Neural progenitor cell (in vitro differentiated cells): ENCODE measurements around the gene CHRNA10. TPM values are rescaled to one million over a fixed set of nuclear protein-coding genes. Genes with fewer than 3 reads are reported as not detected.

Experiments
- DNase-seq: peaks from one replicate; pipeline ENCODE4 v3.0.0-alpha.2; 2016; ENCODE audit warnings: low spot score
- H2AFZ ChIP-seq: fragments of 200-600 bp; sonication (generic); replicated peaks from 2 replicates; pipeline ENCODE4 v1.6.1; 2016; ENCODE audit warnings: antibody characterized with exemption
- H3F3A ChIP-seq: fragments of 200-600 bp; sonication (generic); 2 replicates; pipeline ENCODE4 v1.6.1; 2016; ENCODE audit warnings: antibody characterized with exemption, low read depth
- H3K27ac ChIP-seq: fragments of 200-600 bp; sonication (generic); 2 replicates; pipeline ENCODE4 v1.5.1; 2016; ENCODE audit warnings: mild to moderate bottlenecking
- H3K27me3 ChIP-seq: fragments of 200-600 bp; sonication (generic); 2 replicates; pipeline ENCODE4 v1.6.1; 2016; ENCODE audit warnings: mild to moderate bottlenecking, moderate library complexity
- H3K36me3 ChIP-seq: fragments of 200-600 bp; sonication (generic); 2 replicates; pipeline ENCODE4 v1.5.1; 2016
- H3K4me1 ChIP-seq: fragments of 200-600 bp; sonication (generic); 2 replicates; pipeline ENCODE4 v1.6.1; 2016; ENCODE audit warnings: mixed run types
- H3K4me2 ChIP-seq: fragments of 200-600 bp; sonication (generic); 2 replicates; pipeline ENCODE4 v1.6.1; 2016
- H3K4me3 ChIP-seq: fragments of 200-600 bp; sonication (generic); 2 replicates; pipeline ENCODE4 v1.5.1; 2016
- H3K79me2 ChIP-seq: fragments of 200-600 bp; sonication (generic); 2 replicates; pipeline ENCODE4 v1.6.1; 2016; ENCODE audit warnings: low read depth
- H3K9ac ChIP-seq: fragments of 200-600 bp; sonication (generic); 2 replicates; pipeline ENCODE4 v1.6.1; 2016
- H3K9me3 ChIP-seq: fragments of 200-600 bp; sonication (generic); 2 replicates; pipeline ENCODE4 v1.5.1; 2016; ENCODE audit warnings: low read depth
- H4K20me1 ChIP-seq: fragments of 200-600 bp; sonication (generic); 2 replicates; pipeline ENCODE4 v1.6.1; 2016; ENCODE audit warnings: low read depth
- H3K27ac Mint-ChIP-seq: 3 replicates; pipeline ENCODE4 v1.8.0; 2021; ENCODE audit warnings: mixed read lengths
- H3K27me3 Mint-ChIP-seq: 2 replicates; pipeline ENCODE4 v1.8.0; 2022; ENCODE audit warnings: low read depth, mild to moderate bottlenecking, inconsistent platforms, moderate library complexity, mixed read lengths; ENCODE audit not compliant: insufficient read depth
- H3K36me3 Mint-ChIP-seq: 3 replicates; pipeline ENCODE4 v1.8.0; 2021; ENCODE audit warnings: mixed read lengths
- H3K4me1 Mint-ChIP-seq: 3 replicates; pipeline ENCODE4 v1.8.0; 2021; ENCODE audit warnings: mixed read lengths
- H3K4me3 Mint-ChIP-seq: 3 replicates; pipeline ENCODE4 v1.8.0; 2021; ENCODE audit warnings: mild to moderate bottlenecking, moderate library complexity, mixed read lengths
- H3K9me3 Mint-ChIP-seq: 3 replicates; pipeline ENCODE4 v1.8.0; 2020; ENCODE audit warnings: mixed read lengths
- CTCF ChIP-seq: fragments of 200-600 bp; sonication (generic); IDR thresholded peaks from 2 replicates; pipeline ENCODE4 v1.5.1; 2017; ENCODE audit warnings: antibody characterized with exemption, mild to moderate bottlenecking
- EZH2 ChIP-seq: fragments of 200-600 bp; sonication (generic); IDR thresholded peaks from 2 replicates; pipeline ENCODE4 v1.6.1; 2017; ENCODE audit warnings: antibody characterized with exemption, mild to moderate bottlenecking, moderate library complexity
- EZH2phosphoT487 ChIP-seq: fragments of 200-600 bp; sonication (generic); IDR thresholded peaks from 2 replicates; pipeline ENCODE4 v1.6.1; 2017; ENCODE audit warnings: antibody characterized with exemption
- total RNA-seq: library from RNA; depleted of rRNA; stranded (reverse); fragments of >200 nt; gene quantifications from 2 replicates; pipeline ENCODE4 v1.2.3, GENCODE V29; 2015; ENCODE audit warnings: low replicate concordance

CHRNA10 gene
- total RNA-seq, 1 donor from 2014 or later: 0.21 TPM

GRCh38 chr11:3664032-3664630, 7.1 kb downstream of the CHRNA10 start:
- Histone ChIP-seq H3K79me2 (no peaks in the 10 kb centered on the region), H4K20me1 (no peaks in the 10 kb centered on the region), H3K36me3 (no peaks in the 10 kb centered on the region), H3K4me1 (no peaks in the 10 kb centered on the region), H3K4me3 (no peak overlapping the region), H3K27me3 (no peaks in the 10 kb centered on the region), H3K4me2 (no peak overlapping the region), H3K9ac (no peak overlapping the region), H3K9me3 (no peaks in the 10 kb centered on the region), H3K27ac (no peak overlapping the region), H2AFZ (no peak overlapping the region), H3F3A (no peaks in the 10 kb centered on the region)
- Mint-ChIP-seq H3K27ac (peak overlapping the region; percentile 44), H3K4me1 (no peaks in the 10 kb centered on the region), H3K4me3 (no peak overlapping the region), H3K27me3 (peaks cover 12% of the 10 kb centered on the region), H3K9me3 (no peaks in the 10 kb centered on the region), H3K36me3 (peaks cover 25% of the 10 kb centered on the region)
- DNase-seq: no peak
- TF ChIP-seq CTCF (no peak), EZH2 (no peak), EZH2phosphoT487 (no peak)

GRCh38 chr11:3662856-3663255, 8.3 kb downstream of the CHRNA10 start:
- H3K36me3 ChIP-seq: no peaks in the 10 kb centered on the region
- H3K27ac Mint-ChIP-seq: no peak overlapping the region
- TF ChIP-seq EZH2: no peak
- no peak for TF ChIP-seq EZH2phosphoT487
- TF ChIP-seq CTCF: no peak
- no peaks in the 10 kb centered on the region for H3K79me2 ChIP-seq
- H3K4me1 Mint-ChIP-seq: no peaks in the 10 kb centered on the region
- H3K4me3 Mint-ChIP-seq: no peak overlapping the region
- H3K4me3 ChIP-seq: no peak overlapping the region
- DNase-seq: no peak
- peaks cover 10% of the 10 kb centered on the region for H3K27me3 Mint-ChIP-seq
- H3K27ac ChIP-seq: no peak overlapping the region
- H3K36me3 Mint-ChIP-seq: peaks cover 21% of the 10 kb centered on the region
- H4K20me1 ChIP-seq: no peaks in the 10 kb centered on the region
- H3K4me2 ChIP-seq: no peak overlapping the region
- H3K9me3 Mint-ChIP-seq: no peaks in the 10 kb centered on the region
- no peaks in the 10 kb centered on the region for H3K9me3 ChIP-seq
- no peak overlapping the region for H3K9ac ChIP-seq
- H3K27me3 ChIP-seq: no peaks in the 10 kb centered on the region
- H3K4me1 ChIP-seq: no peaks in the 10 kb centered on the region
- no peak overlapping the region for H2AFZ ChIP-seq
- no peaks in the 10 kb centered on the region for H3F3A ChIP-seq

- Mint-ChIP-seq H3K4me1 (no peaks in the 10 kb centered on the region), H3K27me3 (peaks cover 10% of the 10 kb centered on the region), H3K27ac (no peak overlapping the region), H3K9me3 (no peaks in the 10 kb centered on the region), H3K4me3 (peak overlapping the region; percentile 3), H3K36me3 (peaks cover 19% of the 10 kb centered on the region)
- Histone ChIP-seq H3K4me1 (no peaks in the 10 kb centered on the region), H4K20me1 (no peaks in the 10 kb centered on the region), H3K4me3 (no peak overlapping the region), H2AFZ (no peak overlapping the region), H3K4me2 (no peak overlapping the region), H3K27ac (no peak overlapping the region), H3F3A (no peaks in the 10 kb centered on the region), H3K79me2 (no peaks in the 10 kb centered on the region), H3K9ac (no peak overlapping the region), H3K27me3 (no peaks in the 10 kb centered on the region), H3K9me3 (no peaks in the 10 kb centered on the region), H3K36me3 (no peaks in the 10 kb centered on the region)
- DNase-seq: no peak
- TF ChIP-seq CTCF (no peak), EZH2phosphoT487 (no peak), EZH2 (no peak)
Measured at GRCh38 chr11:3660960-3661359, 10.2 kb downstream of the CHRNA10 start.
